ENCODE measurements around the gene ADGRB3.

Gene ADGRB3

DNA sequence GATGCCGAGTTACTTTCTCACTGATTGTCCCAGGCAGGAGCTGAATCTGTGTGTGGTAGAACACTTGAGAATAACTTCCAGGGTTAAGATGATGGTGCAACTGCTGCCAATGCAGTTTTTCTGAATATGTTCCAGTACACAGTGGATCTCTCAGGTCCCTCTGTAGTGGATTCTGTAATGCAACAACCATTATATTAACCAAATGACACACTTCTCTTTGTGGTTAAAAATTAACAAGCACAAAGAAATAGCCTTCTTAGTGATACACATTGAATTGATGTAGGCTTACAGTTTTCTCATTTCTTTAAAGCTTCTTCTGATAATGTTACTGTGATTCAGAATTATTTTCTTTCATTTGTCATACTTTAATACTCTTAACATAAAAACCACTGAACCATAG is 383.8 kb downstream of the ADGRB3 start:
- Histone ChIP-seq H4K8ac (ENCODE audit: low read length) (no peak overlapping the region), H3K4me2 (ENCODE audit: low read length, poor library complexity, severe bottlenecking) (no peak overlapping the region), H3K27me3 (ENCODE audit: control insufficient read depth in 1 of 2, insufficient read depth in 1 of 2, low read length in 2 of 2) (no peaks in the 10 kb centered on the region), H3K9ac (ENCODE audit: low read length) (no peak overlapping the region), H3K23ac (ENCODE audit: low read length in 2 of 2) (no peak overlapping the region), H2AFZ (ENCODE audit: low read depth, low read length) (no peak overlapping the region), H3K18ac (ENCODE audit: low read depth in 1 of 2, low read length in 2 of 2) (no peak overlapping the region), H2BK5ac (ENCODE audit: low read depth, low read length, poor library complexity, severe bottlenecking) (no peak overlapping the region), H3K79me1 (replicated peaks; ENCODE audit: low read length, poor library complexity, severe bottlenecking) (no peaks in the 10 kb centered on the region), H3K4ac (ENCODE audit: low read depth in 1 of 2, low read length in 2 of 2) (no peak overlapping the region), H3K14ac (ENCODE audit: low read length in 2 of 2) (no peak overlapping the region), H2AK5ac (ENCODE audit: low read length, severe bottlenecking) (no peak overlapping the region), H3K36me3 (ENCODE audit: control insufficient read depth in 1 of 2, insufficient read depth in 2 of 2, low read depth in 1 of 2, low read length in 2 of 2) (no peaks in the 10 kb centered on the region), H2BK12ac (ENCODE audit: low read length in 2 of 2) (no peak overlapping the region), H3K27ac (ENCODE audit: low read length, poor library complexity, severe bottlenecking) (peak overlapping the region; percentile 58), H3K9me3 (ENCODE audit: control insufficient read depth, low read length) (no peaks in the 10 kb centered on the region), H3K4me1 (ENCODE audit: control insufficient read depth, insufficient read depth, low read depth, low read length) (no peaks in the 10 kb centered on the region), H3K4me3 (ENCODE audit: insufficient read depth in 1 of 2, low read depth in 1 of 2, low read length in 2 of 2) (no peak overlapping the region), H2BK120ac (ENCODE audit: low read depth, low read length) (no peak overlapping the region), H4K91ac (ENCODE audit: low read length) (no peak overlapping the region), H2BK15ac (ENCODE audit: low read depth, poor library complexity, severe bottlenecking) (no peak overlapping the region)
- WGBS = 100% methylated on average over 1 of the region's 1 CpG
- no peak for DNase-seq

DNA sequence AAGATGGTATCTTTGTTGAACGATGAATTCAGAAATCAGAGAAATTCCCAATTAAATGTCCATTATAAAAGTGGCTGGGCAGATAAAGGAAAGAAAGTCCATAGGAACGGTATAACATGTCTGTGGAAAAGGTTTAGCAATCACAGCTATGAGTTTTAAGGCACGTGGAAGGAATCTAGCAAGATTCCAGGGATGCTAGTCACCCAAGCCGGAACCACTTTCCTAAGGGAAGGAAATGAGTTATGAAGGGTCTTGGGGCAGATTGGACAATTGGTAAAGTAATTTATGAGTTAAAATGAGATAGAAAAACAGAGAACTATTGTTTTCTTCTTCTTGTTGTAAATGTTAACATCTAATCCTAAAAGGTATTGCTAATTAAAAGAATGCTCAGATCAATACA is 384.8 kb downstream of the ADGRB3 start:
- H3K27me3 ChIP-seq (ENCODE audit: control insufficient read depth in 1 of 2, insufficient read depth in 1 of 2, low read length in 2 of 2) = no peaks in the 10 kb centered on the region
- H3K27ac ChIP-seq (ENCODE audit: low read length, poor library complexity, severe bottlenecking) = peak overlapping the region; percentile 91
- H2BK15ac ChIP-seq (ENCODE audit: low read depth, poor library complexity, severe bottlenecking) = no peak overlapping the region
- H2AK5ac ChIP-seq (ENCODE audit: low read length, severe bottlenecking) = peak overlapping the region; percentile 84
- no peaks in the 10 kb centered on the region for H3K4me1 ChIP-seq (ENCODE audit: control insufficient read depth, insufficient read depth, low read depth, low read length)
- no peak overlapping the region for H2BK12ac ChIP-seq (ENCODE audit: low read length in 2 of 2)
- no peak overlapping the region for H3K14ac ChIP-seq (ENCODE audit: low read length in 2 of 2)
- H3K4ac ChIP-seq (ENCODE audit: low read depth in 1 of 2, low read length in 2 of 2) = no peak overlapping the region
- H3K23ac ChIP-seq (ENCODE audit: low read length in 2 of 2) = no peak overlapping the region
- no peak overlapping the region for H3K9ac ChIP-seq (ENCODE audit: low read length)
- H2BK120ac ChIP-seq (ENCODE audit: low read depth, low read length) = no peak overlapping the region
- H2AFZ ChIP-seq (ENCODE audit: low read depth, low read length) = no peak overlapping the region
- H2BK5ac ChIP-seq (ENCODE audit: low read depth, low read length, poor library complexity, severe bottlenecking) = peak overlapping the region; percentile 76
- DNase-seq = peak; percentile 44
- H3K36me3 ChIP-seq (ENCODE audit: control insufficient read depth in 1 of 2, insufficient read depth in 2 of 2, low read depth in 1 of 2, low read length in 2 of 2) = no peaks in the 10 kb centered on the region
- H3K79me1 ChIP-seq (replicated peaks; ENCODE audit: low read length, poor library complexity, severe bottlenecking) = no peaks in the 10 kb centered on the region
- no peak overlapping the region for H3K4me3 ChIP-seq (ENCODE audit: insufficient read depth in 1 of 2, low read depth in 1 of 2, low read length in 2 of 2)
- H3K4me2 ChIP-seq (ENCODE audit: low read length, poor library complexity, severe bottlenecking) = no peak overlapping the region
- WGBS = 15% methylated on average over 4 of the region's 4 CpGs
- no peak overlapping the region for H4K91ac ChIP-seq (ENCODE audit: low read length)
- no peak overlapping the region for H4K8ac ChIP-seq (ENCODE audit: low read length)
- H3K9me3 ChIP-seq (ENCODE audit: control insufficient read depth, low read length) = no peaks in the 10 kb centered on the region
- no peak overlapping the region for H3K18ac ChIP-seq (ENCODE audit: low read depth in 1 of 2, low read length in 2 of 2)

DNA sequence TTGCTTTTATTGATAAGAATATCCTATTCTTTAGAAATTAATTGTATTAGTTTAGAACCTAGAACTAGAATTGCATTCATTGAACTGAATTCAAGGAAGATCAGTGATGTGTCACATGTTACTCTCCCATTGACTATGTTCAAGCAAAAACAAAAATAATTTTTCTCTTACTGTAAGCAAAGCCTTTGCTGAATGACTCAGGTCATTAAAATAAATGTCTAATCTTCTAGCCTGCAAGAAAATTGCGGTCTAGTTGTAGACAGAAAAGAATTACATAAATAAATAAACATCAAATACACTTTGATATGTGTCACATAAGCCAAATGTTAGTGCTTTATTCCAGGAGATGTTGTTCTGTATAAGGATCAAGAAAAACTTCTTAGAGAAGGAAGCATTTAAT is 387.9 kb downstream of the ADGRB3 start:
- Histone ChIP-seq H3K27me3 (ENCODE audit: control insufficient read depth in 1 of 2, insufficient read depth in 1 of 2, low read length in 2 of 2) (no peaks in the 10 kb centered on the region), H3K14ac (ENCODE audit: low read length in 2 of 2) (no peak overlapping the region), H2BK15ac (ENCODE audit: low read depth, poor library complexity, severe bottlenecking) (no peak overlapping the region), H3K9ac (ENCODE audit: low read length) (no peak overlapping the region), H3K79me1 (replicated peaks; ENCODE audit: low read length, poor library complexity, severe bottlenecking) (no peaks in the 10 kb centered on the region), H3K4me2 (ENCODE audit: low read length, poor library complexity, severe bottlenecking) (no peak overlapping the region), H3K4ac (ENCODE audit: low read depth in 1 of 2, low read length in 2 of 2) (no peak overlapping the region), H2AK5ac (ENCODE audit: low read length, severe bottlenecking) (no peak overlapping the region), H3K36me3 (ENCODE audit: control insufficient read depth in 1 of 2, insufficient read depth in 2 of 2, low read depth in 1 of 2, low read length in 2 of 2) (no peaks in the 10 kb centered on the region), H3K27ac (ENCODE audit: low read length, poor library complexity, severe bottlenecking) (no peak overlapping the region), H2BK120ac (ENCODE audit: low read depth, low read length) (no peak overlapping the region), H2BK12ac (ENCODE audit: low read length in 2 of 2) (no peak overlapping the region), H2BK5ac (ENCODE audit: low read depth, low read length, poor library complexity, severe bottlenecking) (no peak overlapping the region), H3K18ac (ENCODE audit: low read depth in 1 of 2, low read length in 2 of 2) (no peak overlapping the region), H3K4me3 (ENCODE audit: insufficient read depth in 1 of 2, low read depth in 1 of 2, low read length in 2 of 2) (no peak overlapping the region), H2AFZ (ENCODE audit: low read depth, low read length) (no peak overlapping the region), H3K4me1 (ENCODE audit: control insufficient read depth, insufficient read depth, low read depth, low read length) (no peaks in the 10 kb centered on the region), H3K9me3 (ENCODE audit: control insufficient read depth, low read length) (no peaks in the 10 kb centered on the region), H4K8ac (ENCODE audit: low read length) (no peak overlapping the region), H4K91ac (ENCODE audit: low read length) (no peak overlapping the region), H3K23ac (ENCODE audit: low read length in 2 of 2) (no peak overlapping the region)
- no CpG with 5 or more reads among the region's 1 CpG for WGBS
- peak; percentile 70 for DNase-seq

DNA sequence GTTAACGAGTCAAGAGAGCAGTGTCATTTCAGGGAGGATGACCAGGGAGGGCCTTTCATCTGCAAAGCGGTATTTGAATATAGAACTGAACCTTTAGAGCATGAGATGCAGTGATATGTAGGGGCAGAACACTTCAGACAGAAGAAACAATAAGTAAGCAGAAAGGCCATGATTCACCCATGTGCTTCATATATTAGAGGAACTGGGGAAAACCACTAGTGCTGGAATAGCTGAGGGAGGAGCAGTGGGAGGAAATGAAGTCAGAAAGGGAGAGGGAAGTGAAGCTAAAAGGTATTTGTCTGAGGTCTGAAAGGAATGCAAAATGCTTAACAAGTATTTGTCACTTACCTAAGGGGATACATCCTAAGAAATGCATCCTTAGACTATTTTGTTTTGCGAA is 391.2 kb downstream of the ADGRB3 start:
- DNase-seq = peak; percentile 44
- H2BK120ac ChIP-seq (ENCODE audit: low read depth, low read length) = no peak overlapping the region
- no peak overlapping the region for H3K4me2 ChIP-seq (ENCODE audit: low read length, poor library complexity, severe bottlenecking)
- H4K91ac ChIP-seq (ENCODE audit: low read length) = no peak overlapping the region
- no peaks in the 10 kb centered on the region for H3K79me1 ChIP-seq (replicated peaks; ENCODE audit: low read length, poor library complexity, severe bottlenecking)
- H3K14ac ChIP-seq (ENCODE audit: low read length in 2 of 2) = no peak overlapping the region
- no peak overlapping the region for H2BK5ac ChIP-seq (ENCODE audit: low read depth, low read length, poor library complexity, severe bottlenecking)
- WGBS = 67% methylated on average over 3 of the region's 3 CpGs
- H3K4me1 ChIP-seq (ENCODE audit: control insufficient read depth, insufficient read depth, low read depth, low read length) = no peaks in the 10 kb centered on the region
- H3K23ac ChIP-seq (ENCODE audit: low read length in 2 of 2) = no peak overlapping the region
- H2BK12ac ChIP-seq (ENCODE audit: low read length in 2 of 2) = no peak overlapping the region
- no peak overlapping the region for H3K4me3 ChIP-seq (ENCODE audit: insufficient read depth in 1 of 2, low read depth in 1 of 2, low read length in 2 of 2)
- no peak overlapping the region for H3K4ac ChIP-seq (ENCODE audit: low read depth in 1 of 2, low read length in 2 of 2)
- peak overlapping the region; percentile 93 for H3K27ac ChIP-seq (ENCODE audit: low read length, poor library complexity, severe bottlenecking)
- no peak overlapping the region for H3K9ac ChIP-seq (ENCODE audit: low read length)
- no peak overlapping the region for H2AFZ ChIP-seq (ENCODE audit: low read depth, low read length)
- no peak overlapping the region for H2AK5ac ChIP-seq (ENCODE audit: low read length, severe bottlenecking)
- H3K27me3 ChIP-seq (ENCODE audit: control insufficient read depth in 1 of 2, insufficient read depth in 1 of 2, low read length in 2 of 2) = no peaks in the 10 kb centered on the region
- H3K9me3 ChIP-seq (ENCODE audit: control insufficient read depth, low read length) = no peaks in the 10 kb centered on the region
- no peaks in the 10 kb centered on the region for H3K36me3 ChIP-seq (ENCODE audit: control insufficient read depth in 1 of 2, insufficient read depth in 2 of 2, low read depth in 1 of 2, low read length in 2 of 2)
- H4K8ac ChIP-seq (ENCODE audit: low read length) = no peak overlapping the region
- H2BK15ac ChIP-seq (ENCODE audit: low read depth, poor library complexity, severe bottlenecking) = no peak overlapping the region
- no peak overlapping the region for H3K18ac ChIP-seq (ENCODE audit: low read depth in 1 of 2, low read length in 2 of 2)
